ENCODE results near the gene SLC25A13.

- TF ChIP-seq, protein P1, sequence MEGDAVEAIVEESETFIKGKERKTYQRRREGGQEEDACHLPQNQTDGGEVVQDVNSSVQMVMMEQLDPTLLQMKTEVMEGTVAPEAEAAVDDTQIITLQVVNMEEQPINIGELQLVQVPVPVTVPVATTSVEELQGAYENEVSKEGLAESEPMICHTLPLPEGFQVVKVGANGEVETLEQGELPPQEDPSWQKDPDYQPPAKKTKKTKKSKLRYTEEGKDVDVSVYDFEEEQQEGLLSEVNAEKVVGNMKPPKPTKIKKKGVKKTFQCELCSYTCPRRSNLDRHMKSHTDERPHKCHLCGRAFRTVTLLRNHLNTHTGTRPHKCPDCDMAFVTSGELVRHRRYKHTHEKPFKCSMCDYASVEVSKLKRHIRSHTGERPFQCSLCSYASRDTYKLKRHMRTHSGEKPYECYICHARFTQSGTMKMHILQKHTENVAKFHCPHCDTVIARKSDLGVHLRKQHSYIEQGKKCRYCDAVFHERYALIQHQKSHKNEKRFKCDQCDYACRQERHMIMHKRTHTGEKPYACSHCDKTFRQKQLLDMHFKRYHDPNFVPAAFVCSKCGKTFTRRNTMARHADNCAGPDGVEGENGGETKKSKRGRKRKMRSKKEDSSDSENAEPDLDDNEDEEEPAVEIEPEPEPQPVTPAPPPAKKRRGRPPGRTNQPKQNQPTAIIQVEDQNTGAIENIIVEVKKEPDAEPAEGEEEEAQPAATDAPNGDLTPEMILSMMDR (IDR thresholded peaks at IDR 0.05) = no peak
- TF ChIP-seq POLR2AphosphoS5 (IDR thresholded peaks at IDR 0.05; ENCODE audit: insufficient read depth in 1 of 2, low read depth in 1 of 2) = no peak
Measured at GRCh38 chr7:96200740-96201139, 121.2 kb downstream of the SLC25A13 start.

Measured in vagina (tissue), 2 donors.